GM18507 (cell line): ENCODE measurements around the gene GPATCH11.

Experiments
- DNase-seq: peaks from one replicate; pipeline ENCODE4 v3.0.0; 2011; ENCODE audit warnings: low read depth; ENCODE audit not compliant: insufficient read length; ENCODE audit errors: extremely low spot score
- FAIRE-seq: peaks from 2 replicates; lab custom pipeline; 2011; peaks lifted over from hg19 to GRCh38; lab: Jason Lieb, UNC

Gene GPATCH11

GRCh38 chr2:37083873-37084794, at the start of gene GPATCH11, which contains the start of gene HEATR5B:
TSS of gene GPATCH11 (plus strand) at chr2:37084518. CDS start at chr2:37088382, 3,864 bp downstream.
TSS of gene HEATR5B (minus strand) at chr2:37084372. CDS start at chr2:37083414, 958 bp downstream.
- DNase-seq (peak; percentile 94), FAIRE-seq (peak; percentile 97)

GRCh38 chr2:37037771-37038170, 46.5 kb upstream of the GPATCH11 start:
- DNase-seq (no peak), FAIRE-seq (no peak)

DNA sequence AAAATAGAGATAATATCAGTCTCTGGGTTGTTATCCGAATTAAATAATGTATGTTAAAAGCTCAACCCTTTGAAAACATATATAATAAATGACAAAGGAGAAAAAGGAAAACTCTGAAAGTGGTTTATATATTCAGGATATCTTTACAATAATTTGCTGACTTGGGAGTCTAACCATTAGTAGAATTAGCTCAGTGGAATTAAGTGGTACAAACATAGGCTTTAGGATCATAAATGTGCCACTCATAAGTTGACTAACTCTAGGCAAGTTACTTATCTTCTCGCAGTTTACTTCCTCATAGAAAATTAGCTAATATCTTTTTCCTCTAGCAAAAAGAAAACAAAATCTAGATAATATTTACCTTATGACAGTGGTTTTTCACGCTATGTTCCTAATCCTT, 44.7 kb upstream of the GPATCH11 start:
- DNase-seq (no peak), FAIRE-seq (no peak)

- no peak for FAIRE-seq
- no peak for DNase-seq
These were observed 31.6 kb upstream of the GPATCH11 start for GRCh38 chr2:37052600-37053332.

GRCh38 chr2:37059841-37060240, 24.5 kb upstream of the GPATCH11 start:
- DNase-seq (no peak), FAIRE-seq (no peak)

DNA sequence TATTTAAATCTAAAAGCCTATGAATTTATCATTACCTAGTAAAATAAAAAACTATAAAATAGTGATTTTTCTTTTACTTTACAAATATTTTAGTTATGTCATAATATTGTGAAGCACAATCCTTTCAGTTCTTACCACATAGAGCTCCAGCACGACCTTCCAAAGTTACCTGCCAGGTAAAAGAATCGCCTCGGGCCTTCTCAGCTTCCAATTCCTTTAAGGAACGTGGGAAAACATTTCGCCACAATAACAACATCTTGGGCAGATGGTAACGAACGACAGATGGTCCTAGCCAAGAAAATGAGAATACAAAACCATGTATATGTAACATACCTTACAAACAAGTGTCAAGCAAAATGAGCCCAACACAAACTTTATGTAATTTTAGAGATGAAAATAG, 23.9 kb upstream of the GPATCH11 start:
- DNase-seq (no peak), FAIRE-seq (no peak)

GRCh38 chr2:37061013-37061711, 23.2 kb upstream of the GPATCH11 start:
- FAIRE-seq (no peak), DNase-seq (no peak)

DNA sequence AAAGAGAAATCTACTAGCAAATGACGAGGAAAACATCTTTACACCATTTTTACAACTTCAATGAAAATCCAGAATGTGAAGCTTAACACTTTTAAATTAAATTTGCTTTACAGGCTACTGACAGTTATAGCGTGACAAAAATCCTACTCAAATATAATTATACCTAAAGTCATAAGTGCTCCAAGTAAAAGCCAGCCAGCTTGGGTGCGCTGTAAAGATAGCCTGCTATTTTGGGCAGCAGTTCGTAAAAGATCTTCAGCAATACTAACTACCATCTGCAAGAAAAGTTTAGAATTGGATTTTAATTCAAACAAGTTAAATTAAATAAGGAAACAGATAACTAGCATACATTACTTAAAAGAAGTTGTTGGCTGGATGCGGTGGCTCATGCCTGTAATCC, 22.5 kb upstream of the GPATCH11 start:
- no peak for FAIRE-seq

GRCh38 chr2:37068686-37069085, 15.6 kb upstream of the GPATCH11 start:
- FAIRE-seq (no peak), DNase-seq (no peak)

More for the DNA sequence above, 22.5 kb upstream of the GPATCH11 start:
- no peak for DNase-seq

GRCh38 chr2:37070931-37071330, 13.4 kb upstream of the GPATCH11 start:
- no peak for DNase-seq
- FAIRE-seq: no peak

DNA sequence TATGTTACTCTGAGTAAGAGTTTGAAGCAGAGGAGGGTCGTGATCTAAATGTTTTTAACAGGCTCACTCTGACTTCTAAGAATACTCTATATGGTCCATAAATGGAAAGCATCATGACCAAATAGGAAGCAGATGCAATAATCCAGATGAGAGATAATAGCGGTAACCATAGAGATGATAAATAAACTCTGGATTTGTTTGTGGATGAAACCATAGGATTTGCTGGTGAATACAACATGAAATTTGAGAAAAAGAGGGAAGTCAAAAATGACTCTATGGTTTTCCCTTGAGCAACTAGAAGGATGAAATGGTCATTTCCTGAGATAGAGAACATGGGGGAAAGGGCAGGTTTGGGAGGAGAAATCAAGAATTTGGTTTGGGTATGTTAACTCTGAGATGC, 4.1 kb upstream of the GPATCH11 start:
- DNase-seq: no peak
- no peak for FAIRE-seq

GRCh38 chr2:37080689-37081088, 3.6 kb upstream of the GPATCH11 start:
- DNase-seq (no peak), FAIRE-seq (peak; percentile 59)

GRCh38 chr2:37084797-37085196, 479 bp downstream of the GPATCH11 start:
- no peak for FAIRE-seq
- DNase-seq: no peak

- FAIRE-seq (no peak), DNase-seq (no peak)
These were observed 1.4 kb downstream of the GPATCH11 start for GRCh38 chr2:37085731-37086147.

GRCh38 chr2:37090019-37090477, 5.7 kb downstream of the GPATCH11 start:
- FAIRE-seq (peak; percentile 92), DNase-seq (peak; percentile 28)

GRCh38 chr2:37091873-37092272, 7.6 kb downstream of the GPATCH11 start:
- FAIRE-seq (peak; percentile 93), DNase-seq (no peak)

- DNase-seq: no peak
- no peak for FAIRE-seq
These were observed 12.2 kb downstream of the GPATCH11 start for GRCh38 chr2:37096568-37096967.

- FAIRE-seq (no peak), DNase-seq (no peak)
These were observed 14.2 kb downstream of the GPATCH11 start for GRCh38 chr2:37098416-37099118.

- no peak for DNase-seq
- no peak for FAIRE-seq
These were observed 15.7 kb downstream of the GPATCH11 start for GRCh38 chr2:37100054-37100453.
